ENCODE results near the gene AFF1.

DNA sequence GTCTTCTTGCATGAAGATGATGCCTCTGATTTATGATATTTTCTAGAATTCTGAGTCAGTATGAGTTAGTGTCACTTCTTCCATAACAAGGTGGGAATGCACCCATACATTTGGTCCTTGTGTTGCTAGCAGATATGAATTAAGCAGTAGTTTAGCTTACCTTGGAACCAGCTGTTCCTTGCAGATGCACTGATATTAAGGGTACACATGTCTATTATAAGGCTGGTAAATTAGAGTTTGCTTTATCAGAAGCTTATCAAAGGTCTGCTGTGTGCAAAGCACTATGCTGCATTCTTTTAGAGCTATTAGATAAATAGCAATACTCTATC lies 36.5 kb downstream of the AFF1 start:
- TF ChIP-seq POLR2A (IDR thresholded peaks at IDR 0.05) = no peak
- TF ChIP-seq, protein P1, sequence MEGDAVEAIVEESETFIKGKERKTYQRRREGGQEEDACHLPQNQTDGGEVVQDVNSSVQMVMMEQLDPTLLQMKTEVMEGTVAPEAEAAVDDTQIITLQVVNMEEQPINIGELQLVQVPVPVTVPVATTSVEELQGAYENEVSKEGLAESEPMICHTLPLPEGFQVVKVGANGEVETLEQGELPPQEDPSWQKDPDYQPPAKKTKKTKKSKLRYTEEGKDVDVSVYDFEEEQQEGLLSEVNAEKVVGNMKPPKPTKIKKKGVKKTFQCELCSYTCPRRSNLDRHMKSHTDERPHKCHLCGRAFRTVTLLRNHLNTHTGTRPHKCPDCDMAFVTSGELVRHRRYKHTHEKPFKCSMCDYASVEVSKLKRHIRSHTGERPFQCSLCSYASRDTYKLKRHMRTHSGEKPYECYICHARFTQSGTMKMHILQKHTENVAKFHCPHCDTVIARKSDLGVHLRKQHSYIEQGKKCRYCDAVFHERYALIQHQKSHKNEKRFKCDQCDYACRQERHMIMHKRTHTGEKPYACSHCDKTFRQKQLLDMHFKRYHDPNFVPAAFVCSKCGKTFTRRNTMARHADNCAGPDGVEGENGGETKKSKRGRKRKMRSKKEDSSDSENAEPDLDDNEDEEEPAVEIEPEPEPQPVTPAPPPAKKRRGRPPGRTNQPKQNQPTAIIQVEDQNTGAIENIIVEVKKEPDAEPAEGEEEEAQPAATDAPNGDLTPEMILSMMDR (IDR thresholded peaks at IDR 0.05) = no peak
- TF ChIP-seq POLR2AphosphoS5 (IDR thresholded peaks at IDR 0.05) = no peak
- TF ChIP-seq EP300 (IDR thresholded peaks at IDR 0.05) = no peak

Measured in gastroesophageal sphincter (tissue), 3 donors.